Forelimb muscle (tissue), 1 donor: ENCODE data around the gene PDGFB. TPM values are rescaled to one million over a fixed set of nuclear protein-coding genes. Genes with fewer than 3 reads are reported as not detected.

Experiments used
- DNase-seq: peaks from one replicate; pipeline ENCODE4 v3.0.0-alpha.2; 2013; ENCODE audit warnings: low read depth
- polyA plus RNA-seq: library from polyadenylated mRNA; unstranded; fragments of 120-200 nt; gene quantifications from one replicate; pipeline ENCODE4 v1.2.1, GENCODE V29; 2013; ENCODE audit not compliant: insufficient read length

The PDGFB gene
- polyA plus RNA-seq, 1 donor: 18.3 TPM

GRCh38 chr22:39207141-39208012 lies 37.4 kb downstream of the PDGFB start:
- no peak for DNase-seq

DNA sequence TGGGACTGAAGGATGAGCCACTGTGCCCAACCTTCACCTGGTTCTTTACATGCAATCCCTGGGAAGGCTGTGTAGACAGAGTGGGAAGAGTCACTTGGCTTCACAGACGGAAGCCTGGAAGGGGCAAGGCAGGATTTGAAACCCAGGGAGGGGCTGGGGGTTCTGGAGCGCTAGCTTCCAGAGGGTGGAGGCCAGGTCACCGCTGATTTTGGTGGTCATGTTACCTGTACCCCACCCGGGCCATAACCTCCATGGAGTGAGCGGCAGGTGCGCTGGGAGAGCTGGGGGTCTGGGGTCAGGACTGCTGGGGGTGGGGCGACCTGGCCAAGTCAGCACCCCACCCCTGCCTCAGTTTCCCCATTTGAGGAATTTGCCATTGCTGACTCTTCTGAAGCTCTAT lies 38.3 kb downstream of the PDGFB start:
- no peak for DNase-seq

- no peak for DNase-seq
Measured at GRCh38 chr22:39205344-39206021, 39.3 kb downstream of the PDGFB start.

- no peak for DNase-seq
Measured at GRCh38 chr22:39204216-39204615, 40.6 kb downstream of the PDGFB start.

DNA sequence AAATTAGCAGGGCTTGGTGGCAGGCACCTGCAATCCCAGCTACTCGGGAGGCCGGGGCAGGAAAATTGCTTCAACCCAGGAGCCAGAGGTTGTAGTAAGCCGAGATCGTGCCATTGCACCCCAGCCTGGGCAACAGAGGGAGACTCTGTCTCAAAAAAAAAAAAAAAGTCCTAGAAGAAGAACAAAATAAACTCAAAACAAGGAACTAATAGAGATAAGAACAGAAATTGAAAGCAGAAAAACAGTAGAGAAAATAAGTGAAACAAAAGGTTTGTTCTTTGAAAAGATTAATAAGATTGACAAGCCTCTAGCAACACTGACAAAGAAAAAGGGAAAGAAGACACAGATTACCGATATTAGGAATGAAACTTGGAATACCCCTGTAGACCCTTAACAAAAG lies 47.2 kb downstream of the PDGFB start:
- DNase-seq: no peak

DNA sequence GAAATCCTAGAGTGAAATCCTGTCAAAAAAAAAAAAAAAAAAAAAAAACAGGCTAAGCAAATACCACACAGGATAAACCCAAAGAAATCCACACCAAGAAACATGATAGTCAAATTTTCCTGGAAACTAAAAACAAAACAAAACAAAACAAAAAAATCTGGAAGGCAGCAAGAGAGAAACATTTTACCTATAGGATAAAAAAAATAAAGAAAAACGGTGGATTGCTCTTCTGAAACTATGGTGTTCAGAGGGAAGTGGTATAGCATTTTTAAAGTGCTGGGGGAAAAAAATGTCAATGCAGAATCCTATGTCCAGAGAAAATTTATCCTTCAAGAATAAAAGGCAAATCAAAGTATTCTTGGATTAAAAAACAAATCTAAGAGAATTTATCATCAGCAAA lies 50.7 kb downstream of the PDGFB start:
- no peak for DNase-seq

DNA sequence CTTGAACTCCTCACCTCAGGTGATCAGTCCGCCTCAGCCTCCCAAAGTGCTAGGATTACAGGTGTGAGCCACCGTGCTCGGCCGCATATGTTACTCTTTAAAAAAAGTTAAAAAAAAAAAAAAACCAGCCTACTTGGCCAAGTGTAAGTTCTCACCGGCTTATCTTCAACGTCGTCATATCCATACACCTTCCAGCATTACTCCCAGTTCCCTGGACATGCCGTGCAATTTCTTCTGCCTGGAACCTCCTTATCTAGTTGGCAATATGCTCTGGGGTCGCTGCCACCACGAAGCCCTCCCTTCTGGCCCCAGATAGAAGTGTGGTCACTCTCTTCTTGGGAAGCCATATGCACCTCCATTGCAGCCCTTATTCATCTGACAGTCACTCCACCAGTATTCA lies 56.0 kb downstream of the PDGFB start:
- DNase-seq: no peak

- DNase-seq: no peak
Measured at GRCh38 chr22:39185601-39186012, 59.2 kb downstream of the PDGFB start.

DNA sequence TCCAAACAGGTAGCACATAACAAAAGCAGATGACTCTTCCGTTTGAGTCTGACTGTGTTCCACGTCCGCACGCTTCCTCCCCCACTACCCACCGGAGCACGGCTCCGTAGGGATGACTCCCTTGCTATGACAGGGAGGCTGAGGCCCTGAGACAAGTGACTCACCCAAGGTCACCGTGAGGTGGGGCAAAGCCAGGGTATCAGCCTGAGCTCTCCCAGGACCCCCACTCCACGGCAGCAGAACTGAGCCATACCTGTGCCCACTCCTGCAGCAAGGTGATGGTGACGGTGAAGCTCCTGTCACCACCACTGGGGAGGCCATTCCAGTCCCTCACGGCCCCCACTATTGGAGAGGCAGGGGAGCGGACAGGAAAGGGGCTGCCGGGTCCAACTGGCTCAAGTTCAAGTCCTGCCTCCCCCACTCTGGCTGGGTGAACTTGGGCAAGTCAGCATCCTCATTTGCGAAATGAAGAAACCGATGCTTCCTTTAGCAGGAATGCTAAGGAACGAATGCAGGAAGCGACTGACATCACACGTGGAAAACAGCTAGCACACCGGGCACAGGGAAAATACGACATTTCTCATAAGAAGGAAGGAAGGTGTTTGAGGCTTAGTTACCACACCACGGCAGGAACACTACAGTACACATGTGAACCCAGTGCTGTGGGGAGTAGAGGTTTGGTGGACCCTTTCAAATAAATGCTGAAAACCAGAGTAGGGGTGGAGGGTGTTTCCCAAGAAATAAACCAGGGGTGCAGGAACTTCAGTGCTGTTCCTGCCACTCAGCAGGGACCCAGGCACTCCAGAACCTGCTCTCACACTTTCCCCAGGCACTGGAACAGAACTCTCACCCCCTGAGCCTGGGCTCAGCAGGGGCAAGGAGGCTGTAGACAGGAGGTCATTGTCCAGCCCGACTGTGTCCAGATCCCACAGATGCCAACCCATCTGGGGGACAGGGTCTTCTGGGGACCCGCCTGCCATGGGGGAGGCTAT lies 59.9 kb downstream of the PDGFB start:
- DNase-seq: no peak

DNA sequence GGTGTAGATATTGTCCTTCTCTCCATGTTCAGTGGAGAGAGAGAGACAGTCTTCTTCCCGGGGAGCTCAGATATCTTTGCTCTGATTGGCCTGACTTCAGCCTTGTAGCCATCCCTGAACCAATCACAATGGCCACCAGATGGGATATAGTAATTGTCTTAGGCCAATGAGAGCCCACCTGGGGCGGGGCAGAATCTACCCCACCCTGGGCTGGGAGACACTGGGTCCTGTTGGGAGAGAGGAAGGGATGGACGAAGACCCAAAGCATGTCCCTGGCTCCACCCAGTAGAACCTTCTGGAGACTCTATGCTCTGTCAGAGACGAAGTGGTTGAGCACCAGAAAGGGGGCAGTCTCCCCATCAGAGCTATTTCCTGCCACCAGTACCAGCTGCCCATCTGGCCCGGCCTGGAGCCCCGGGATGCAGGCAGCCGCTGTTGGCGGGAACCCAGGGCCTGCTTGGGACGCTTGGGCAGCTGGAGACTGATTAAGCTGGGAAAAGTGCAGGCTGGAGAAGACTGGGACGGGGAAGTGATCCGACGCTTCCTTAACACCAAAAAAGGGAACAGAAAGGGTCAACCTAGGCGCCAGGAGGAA lies 60.7 kb downstream of the PDGFB start:
- DNase-seq: no peak

DNA sequence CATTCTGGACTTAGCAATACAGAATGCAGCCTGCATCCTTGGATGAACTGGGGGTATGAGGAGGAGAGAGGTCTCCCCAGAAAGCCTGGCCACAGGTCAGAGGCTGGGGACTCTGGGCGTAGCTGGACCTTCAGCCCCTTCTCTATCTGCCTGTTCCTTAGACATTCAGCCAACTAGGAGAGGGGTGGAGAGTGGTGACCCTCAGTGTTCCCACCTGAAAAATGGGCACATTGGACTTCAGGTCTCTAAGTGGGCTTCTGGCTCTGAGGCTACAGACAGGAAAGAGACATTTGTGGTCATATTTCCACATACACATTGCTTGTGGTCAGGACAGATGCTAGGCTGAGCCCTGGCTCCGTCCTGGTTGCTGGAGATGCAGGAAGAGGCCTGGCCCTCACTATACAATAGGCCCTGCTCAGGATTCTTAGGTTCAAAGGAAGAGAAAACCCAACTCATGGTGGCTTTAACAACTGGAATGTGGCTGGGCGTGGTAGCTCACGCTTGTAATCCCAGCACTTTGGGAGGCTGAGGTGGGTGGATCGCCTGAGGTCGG lies 62.2 kb downstream of the PDGFB start:
- no peak for DNase-seq

DNA sequence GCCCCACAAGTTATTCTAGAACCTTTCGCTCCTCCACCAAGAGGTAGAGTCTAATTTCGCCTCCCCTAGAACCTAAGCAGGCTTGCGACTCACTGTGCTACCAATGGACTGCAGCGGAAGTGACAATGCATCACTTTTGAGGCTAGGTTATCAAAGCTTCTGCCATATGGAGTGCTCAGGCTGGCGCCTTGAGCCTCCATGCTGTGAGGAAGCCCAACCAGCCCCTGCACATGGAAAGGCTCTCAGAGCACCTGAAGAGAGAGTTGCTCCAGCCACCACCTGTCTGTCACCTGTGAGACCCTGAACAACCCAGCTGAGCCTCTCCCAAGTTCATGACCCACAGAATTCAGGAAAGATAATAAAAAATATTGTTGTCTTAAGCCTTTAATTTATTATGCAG lies 63.0 kb downstream of the PDGFB start:
- DNase-seq: no peak

DNA sequence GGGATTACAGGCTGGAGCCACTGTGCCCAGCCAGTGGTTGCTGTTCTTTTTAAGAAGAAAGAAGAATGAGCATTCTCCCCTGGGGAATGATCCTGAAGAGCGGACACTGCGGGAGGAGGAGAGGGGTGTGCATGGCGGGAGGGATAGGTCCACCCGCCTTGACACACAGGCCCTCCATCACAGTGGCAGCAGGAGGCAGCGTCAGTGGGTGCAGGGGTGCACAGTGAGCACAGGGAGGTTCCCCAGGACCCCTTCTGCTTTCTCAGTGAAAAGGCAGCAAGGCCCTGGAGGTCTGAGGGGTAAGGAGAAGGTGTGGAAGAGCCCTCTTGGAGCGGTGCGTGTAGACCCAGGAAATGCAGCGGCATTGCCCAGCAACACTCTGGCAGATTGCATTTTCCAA lies 63.4 kb downstream of the PDGFB start:
- DNase-seq: no peak

GRCh38 chr22:39179841-39180335 lies 64.9 kb downstream of the PDGFB start:
- no peak for DNase-seq

- no peak for DNase-seq
Measured at GRCh38 chr22:39179401-39179827, 65.4 kb downstream of the PDGFB start.

- no peak for DNase-seq
Measured at GRCh38 chr22:39178206-39179111, 66.3 kb downstream of the PDGFB start.

DNA sequence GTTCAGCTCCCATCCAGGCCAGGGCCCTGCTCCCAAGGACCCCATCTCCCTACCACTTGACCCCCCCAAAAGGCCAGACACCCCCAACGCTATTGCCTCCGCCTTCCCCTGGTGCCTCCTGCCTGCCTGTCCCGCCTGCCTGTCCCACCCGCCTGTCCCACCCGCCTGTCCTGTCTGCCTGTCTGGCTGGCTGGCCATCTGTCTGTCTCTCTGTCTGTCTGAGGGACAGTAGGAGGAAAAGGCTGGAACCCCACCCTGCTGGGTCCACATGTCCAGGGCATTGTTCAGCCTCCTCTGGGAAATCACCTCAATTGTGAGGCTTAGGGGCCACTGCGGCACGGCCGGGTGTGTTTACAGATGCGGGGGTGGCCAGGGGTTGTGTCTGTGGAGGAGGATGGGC lies 67.0 kb downstream of the PDGFB start:
- DNase-seq: no peak

DNA sequence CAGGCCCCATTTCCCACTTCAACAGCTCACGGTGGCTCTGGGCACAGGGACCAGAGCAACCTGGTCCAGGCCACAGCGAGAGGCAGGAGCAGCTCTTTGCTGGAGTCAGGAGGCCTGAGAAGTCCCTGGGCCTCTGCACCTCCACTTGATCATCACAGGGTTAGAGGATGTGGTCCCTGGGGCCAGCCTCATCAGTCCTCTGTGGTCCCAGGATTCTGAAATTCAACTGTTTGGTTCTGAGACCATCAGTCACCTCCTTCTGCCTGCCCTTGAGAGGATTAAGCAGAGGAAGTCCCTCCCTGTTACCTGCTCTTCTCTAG lies 67.4 kb downstream of the PDGFB start:
- no peak for DNase-seq

DNA sequence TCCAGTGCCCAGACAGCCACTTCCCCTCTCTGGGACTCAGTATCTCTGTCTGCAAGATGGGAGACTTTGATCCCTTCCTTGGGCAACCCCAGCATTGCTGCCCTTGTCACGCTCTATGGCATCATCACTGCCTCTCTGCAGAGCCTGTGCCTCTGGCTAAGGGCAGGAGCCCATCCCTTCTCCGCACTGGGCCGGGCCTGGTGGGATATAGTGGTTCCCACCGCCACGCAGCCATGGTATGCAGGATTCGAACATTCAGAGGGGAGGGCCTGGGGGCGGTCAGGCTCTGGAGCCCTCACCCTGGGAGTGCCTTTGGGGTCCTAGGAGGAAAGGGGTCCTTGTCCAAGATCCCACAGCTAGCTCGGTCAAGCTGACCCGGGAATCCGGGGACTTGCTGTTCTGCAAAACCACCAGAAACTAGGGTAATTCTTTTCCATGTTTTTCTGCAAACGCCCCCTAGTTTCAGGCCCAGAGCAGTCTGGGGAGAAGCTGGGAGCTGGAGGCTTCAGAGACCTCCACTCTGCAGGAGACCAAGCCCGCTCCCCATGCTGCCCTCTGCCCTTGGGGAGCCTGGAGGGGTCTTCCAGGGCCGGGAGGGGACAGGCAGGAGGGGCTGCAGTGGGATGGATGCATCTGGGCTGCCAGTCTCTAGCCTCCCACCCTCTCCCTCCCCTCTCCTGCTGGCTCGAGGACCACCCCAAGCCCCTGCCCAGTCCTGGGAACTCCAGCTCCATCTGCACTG lies 67.9 kb downstream of the PDGFB start:
- no peak for DNase-seq
